Lower leg skin (tissue), 4 donors: ENCODE results near the gene KNCN. TPM values are rescaled to one million over a fixed set of nuclear protein-coding genes. Genes with fewer than 3 reads are reported as not detected.

Experiments
- DNase-seq, 2 donors: peaks; one replicate each; pipeline ENCODE4 v3.0.0-alpha.2; 2019; ENCODE audit warnings: low spot score in 2 of 2
- H3K4me3 ChIP-seq: fragments of 200-600 bp; sonication (generic); 2 replicates; pipeline ENCODE4 v1.5.1; 2017; ENCODE audit warnings: mild to moderate bottlenecking, low read depth; ENCODE audit not compliant: poor library complexity, severe bottlenecking
- POLR2A ChIP-seq, 2 donors: fragments of 450-650 bp; IDR thresholded peaks; one replicate each; pipeline ENCODE4 v1.6.1; 2016 to 2017; ENCODE audit warnings: antibody characterized with exemption in 2 of 2, mild to moderate bottlenecking in 1 of 2, moderate library complexity in 1 of 2
- WGBS, 2 donors: methylation state at CpG; one replicate each; pipeline ENCODE4 v1.1.5; 2018; 5-methylcytosine and 5-hydroxymethylcytosine counted together
- intact Hi-C: fragments of 100-400 bp; cut with DNase I; formaldehyde crosslinking; loops from one replicate; pipeline ENCODE4 v1.15.0; 2023; ENCODE audit warnings: low total_unique reads
- total RNA-seq, 4 donors: library from RNA; depleted of rRNA; stranded (reverse); fragments of >200 nt; gene quantifications; one replicate each; pipeline ENCODE4 v1.1.0, GENCODE V29; 2016
- TF ChIP-seq, protein P1 (sequence below), 3 donors: fragments of 450-650 bp; IDR thresholded peaks; one replicate each; pipeline ENCODE4 v1.5.1; 2016; ENCODE audit warnings: antibody characterized with exemption in 3 of 3, mild to moderate bottlenecking in 3 of 3, moderate library complexity in 2 of 3

Gene KNCN
- total RNA-seq, 4 donors from 2014 or later, result not detected

DNA sequence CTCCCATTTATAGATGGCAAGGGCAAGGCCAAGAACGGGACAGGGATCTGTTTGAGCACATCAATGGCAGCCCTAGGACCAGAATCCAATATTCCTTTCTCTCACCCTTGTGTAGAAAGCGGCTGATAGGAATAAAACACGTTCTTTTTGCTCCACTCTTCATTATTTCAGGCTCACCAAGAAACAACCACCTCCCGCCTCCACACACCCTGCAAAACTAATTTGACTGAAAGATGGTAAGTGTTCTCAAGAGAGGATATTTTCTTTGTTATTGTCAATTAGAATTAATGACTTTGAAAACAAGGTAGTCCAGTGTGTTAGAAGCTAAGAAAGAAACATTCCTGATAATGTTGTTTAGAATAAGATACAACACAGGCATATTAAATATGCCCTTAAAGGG, 11.9 kb upstream of the KNCN start:
- no peak for TF ChIP-seq POLR2A (IDR thresholded peaks at IDR 0.05)
- TF ChIP-seq, protein P1, sequence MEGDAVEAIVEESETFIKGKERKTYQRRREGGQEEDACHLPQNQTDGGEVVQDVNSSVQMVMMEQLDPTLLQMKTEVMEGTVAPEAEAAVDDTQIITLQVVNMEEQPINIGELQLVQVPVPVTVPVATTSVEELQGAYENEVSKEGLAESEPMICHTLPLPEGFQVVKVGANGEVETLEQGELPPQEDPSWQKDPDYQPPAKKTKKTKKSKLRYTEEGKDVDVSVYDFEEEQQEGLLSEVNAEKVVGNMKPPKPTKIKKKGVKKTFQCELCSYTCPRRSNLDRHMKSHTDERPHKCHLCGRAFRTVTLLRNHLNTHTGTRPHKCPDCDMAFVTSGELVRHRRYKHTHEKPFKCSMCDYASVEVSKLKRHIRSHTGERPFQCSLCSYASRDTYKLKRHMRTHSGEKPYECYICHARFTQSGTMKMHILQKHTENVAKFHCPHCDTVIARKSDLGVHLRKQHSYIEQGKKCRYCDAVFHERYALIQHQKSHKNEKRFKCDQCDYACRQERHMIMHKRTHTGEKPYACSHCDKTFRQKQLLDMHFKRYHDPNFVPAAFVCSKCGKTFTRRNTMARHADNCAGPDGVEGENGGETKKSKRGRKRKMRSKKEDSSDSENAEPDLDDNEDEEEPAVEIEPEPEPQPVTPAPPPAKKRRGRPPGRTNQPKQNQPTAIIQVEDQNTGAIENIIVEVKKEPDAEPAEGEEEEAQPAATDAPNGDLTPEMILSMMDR (IDR thresholded peaks at IDR 0.05), result no peak
- intact Hi-C loops, result no loop called here
- DNase-seq, result no peak
- 90 to 91% methylated on average over 4 of the region's 4 CpGs for WGBS, 2 donors
- H3K4me3 ChIP-seq, result no peak overlapping the region

DNA sequence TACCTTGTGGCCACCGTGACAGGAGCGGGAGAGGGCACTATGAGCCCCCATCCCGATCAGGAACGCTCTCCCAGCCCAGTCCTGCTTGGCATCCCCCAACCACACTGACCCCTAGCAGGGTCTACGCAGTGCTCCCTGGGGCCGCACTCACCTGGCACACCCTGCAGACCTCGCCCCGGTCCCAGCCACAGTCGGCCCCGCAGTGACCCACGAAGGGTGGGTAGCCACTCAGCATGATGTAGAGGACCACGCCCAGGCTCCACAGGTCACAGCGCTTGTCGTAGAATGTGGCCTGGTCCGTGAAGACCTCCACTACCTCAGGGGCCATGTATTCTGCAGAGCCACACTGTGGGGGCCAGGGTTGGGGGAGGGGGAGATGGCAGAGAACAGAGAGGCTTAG, 11.1 kb upstream of the KNCN start:
- TF ChIP-seq, protein P1 (IDR thresholded peaks at IDR 0.05), result no peak
- no peak for TF ChIP-seq POLR2A (IDR thresholded peaks at IDR 0.05)
- WGBS, 2 donors, result 89 to 96% methylated on average over 14 to 15 of the region's 15 CpGs
- intact Hi-C loops, result no loop called here
- no peak overlapping the region for H3K4me3 ChIP-seq
- DNase-seq, result no peak

DNA sequence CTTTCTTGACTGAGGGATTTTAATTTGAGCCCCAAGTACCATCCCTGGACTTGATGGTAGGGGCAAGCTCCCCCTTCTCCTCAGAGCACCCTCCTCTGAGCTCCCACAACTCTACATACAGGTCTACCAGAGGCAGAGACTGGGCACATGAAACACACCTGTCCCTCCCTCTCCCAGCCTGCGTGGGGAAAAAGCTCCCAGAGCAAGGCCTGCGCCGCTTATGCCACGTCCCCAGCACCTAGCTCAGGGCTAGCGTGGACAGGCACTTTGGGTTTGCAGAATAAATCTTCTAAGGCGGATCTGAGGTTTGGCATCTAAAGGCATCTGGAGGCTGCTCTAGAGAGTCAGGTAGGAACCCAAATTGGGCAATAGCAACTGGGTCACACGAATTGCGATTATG, 7.5 kb upstream of the KNCN start:
- TF ChIP-seq, protein P1 (IDR thresholded peaks at IDR 0.05), result no peak
- TF ChIP-seq POLR2A (IDR thresholded peaks at IDR 0.05), result no peak
- intact Hi-C loops, result no loop called here
- no peak overlapping the region for H3K4me3 ChIP-seq
- WGBS, 2 donors, result 84 to 86% methylated on average over 8 of the region's 8 CpGs
- DNase-seq, result no peak

DNA sequence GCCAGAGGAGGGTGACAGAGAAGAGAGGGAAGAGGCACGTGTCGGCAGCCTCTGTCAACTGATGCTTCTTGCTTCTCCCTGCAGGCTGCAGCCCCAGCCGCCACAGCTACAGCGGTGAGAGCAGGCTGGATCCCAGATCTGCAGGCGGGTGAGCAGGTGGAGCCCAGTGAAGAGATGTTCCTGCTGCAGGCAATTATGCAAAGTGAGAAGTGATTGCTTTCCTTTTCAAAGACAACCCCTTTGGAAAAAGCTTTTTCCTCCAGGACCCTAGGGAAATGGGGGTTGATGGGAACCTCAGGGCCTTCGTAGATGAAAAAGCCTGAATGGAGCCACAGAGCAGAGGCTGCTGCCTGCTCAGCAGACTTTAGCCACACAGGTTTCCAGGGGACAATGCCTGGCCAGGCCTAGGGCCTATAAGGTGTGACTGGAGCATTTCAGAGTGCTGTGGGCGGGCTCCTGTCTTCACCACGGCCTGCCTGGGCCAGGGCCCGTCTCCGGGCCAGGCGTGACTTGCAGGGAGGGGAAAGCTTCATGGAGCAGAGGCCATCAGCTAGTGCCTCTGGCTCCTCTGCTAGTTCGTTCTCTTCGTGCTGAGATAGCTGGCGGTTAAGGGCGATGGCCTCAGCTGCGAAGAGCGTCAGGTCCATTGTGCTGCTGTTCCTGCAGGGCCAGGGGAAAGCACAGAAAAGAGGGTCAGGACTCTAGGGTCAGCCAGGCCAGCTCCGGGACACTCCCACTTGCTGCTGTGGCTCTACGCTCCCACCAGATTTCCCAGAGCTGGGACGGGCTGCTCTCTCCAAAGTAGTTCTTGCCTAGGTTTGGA, 6.9 kb upstream of the KNCN start:
- no peak for DNase-seq
- WGBS, 2 donors, result 54 to 60% methylated on average over 17 to 19 of the region's 20 CpGs
- TF ChIP-seq POLR2A (IDR thresholded peaks at IDR 0.05), result no peak
- TF ChIP-seq, protein P1 (IDR thresholded peaks at IDR 0.05), result no peak
- intact Hi-C loops, result no loop called here
- no peak overlapping the region for H3K4me3 ChIP-seq

DNA sequence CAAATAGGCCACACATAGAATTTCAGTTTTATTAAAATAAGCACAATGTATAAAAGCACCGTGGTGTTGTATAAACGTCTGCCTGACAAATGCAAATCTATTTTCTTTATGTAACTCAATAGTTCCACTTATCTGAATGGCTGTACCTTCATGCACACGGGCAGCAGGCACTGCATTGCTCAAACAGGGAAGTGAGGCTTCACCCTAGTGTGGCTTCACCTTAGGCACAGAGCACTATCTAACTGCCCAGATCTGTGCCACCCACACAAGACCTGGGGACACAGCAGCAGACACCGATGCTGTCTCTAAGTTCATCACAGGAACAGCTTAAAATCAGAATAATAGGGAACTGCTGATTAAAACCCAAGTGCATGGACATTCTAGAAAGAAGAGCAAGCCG, 6.0 kb upstream of the KNCN start:
- intact Hi-C loops, result no loop called here
- WGBS, 2 donors, result 48 to 71% methylated on average over 5 of the region's 5 CpGs
- DNase-seq, result no peak
- no peak for TF ChIP-seq POLR2A (IDR thresholded peaks at IDR 0.05)
- TF ChIP-seq, protein P1 (IDR thresholded peaks at IDR 0.05), result no peak
- H3K4me3 ChIP-seq, result no peak overlapping the region

DNA sequence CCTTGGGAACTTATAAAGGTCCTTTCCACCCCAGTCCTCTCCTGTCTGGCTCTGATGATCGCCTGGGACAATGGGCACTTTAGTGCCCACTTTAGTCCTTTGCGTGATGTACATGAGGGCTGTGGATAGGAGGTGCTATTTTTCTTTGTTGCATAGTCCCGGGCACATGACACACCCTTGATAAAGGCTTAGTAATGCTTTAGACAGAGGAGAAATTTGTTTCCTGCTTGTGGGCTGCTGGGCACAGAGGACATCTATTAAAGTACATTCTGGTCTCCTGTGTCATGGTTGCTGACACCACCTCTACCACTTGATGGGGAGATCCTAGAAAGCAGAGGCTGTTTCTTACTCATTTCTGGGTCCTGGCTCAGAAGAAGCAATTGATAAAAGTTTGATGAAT, 5.4 kb upstream of the KNCN start:
- no peak overlapping the region for H3K4me3 ChIP-seq
- WGBS, 2 donors, result 58 to 64% methylated on average over 3 of the region's 3 CpGs
- TF ChIP-seq, protein P1 (IDR thresholded peaks at IDR 0.05), result no peak
- TF ChIP-seq POLR2A (IDR thresholded peaks at IDR 0.05), result no peak
- intact Hi-C loops, result no loop called here
- no peak for DNase-seq
